Measurements from ENCODE around the gene OR13A1. TPM values are rescaled to one million over a fixed set of nuclear protein-coding genes. Genes with fewer than 3 reads are reported as not detected.

The OR13A1 gene
- total RNA-seq, 1 experiment from 2014 or later, result 0.15 TPM

DNA sequence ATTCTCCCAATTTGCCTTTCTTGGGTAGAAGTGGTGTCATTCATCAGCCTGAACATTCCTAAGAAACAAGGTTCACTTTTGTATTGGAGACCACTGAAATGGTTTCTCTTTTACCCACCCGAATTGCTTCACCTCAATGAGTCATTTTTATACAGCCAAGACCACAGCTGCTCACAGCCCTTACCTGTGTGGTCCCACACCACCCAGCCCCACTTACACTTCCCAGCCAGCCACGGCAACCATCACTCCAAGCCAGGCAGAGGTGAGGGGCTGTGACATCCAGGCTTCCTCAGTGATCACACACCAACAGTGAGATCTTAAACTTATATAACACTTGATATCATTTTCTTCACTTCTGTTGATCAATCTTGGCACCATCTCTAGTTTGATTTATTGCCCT, 20.7 kb downstream of the OR13A1 start:
- Histone ChIP-seq H2BK12ac (ENCODE audit: insufficient read length, low read depth, low read length) (no peak overlapping the region), H2BK15ac (ENCODE audit: low read depth, low read length) (no peak overlapping the region), H3K4ac (ENCODE audit: low read depth, low read length) (no peak overlapping the region), H3K4me1 (ENCODE audit: insufficient read depth, low read length) (no peaks in the 10 kb centered on the region), H2BK120ac (ENCODE audit: low read depth, low read length, poor library complexity, severe bottlenecking) (no peak overlapping the region), H4K91ac (ENCODE audit: insufficient read length, low read depth, low read length) (no peak overlapping the region), H3K4me2 (ENCODE audit: insufficient read depth, insufficient read length, low read length) (no peak overlapping the region), H3K14ac (ENCODE audit: insufficient read depth, low read length) (no peak overlapping the region), H4K8ac (replicated peaks; ENCODE audit: insufficient read length, low read depth, low read length) (no peak overlapping the region), H3K18ac (ENCODE audit: insufficient read length, low read depth, low read length) (no peak overlapping the region), H3K9ac (ENCODE audit: extremely low read depth, insufficient read length, low read length) (no peak overlapping the region), H2BK20ac (ENCODE audit: low read depth, low read length, poor library complexity, severe bottlenecking) (no peak overlapping the region), H3K27me3 (ENCODE audit: insufficient read depth, low read length) (no peaks in the 10 kb centered on the region), H3T11ph (ENCODE audit: low read length) (no peak overlapping the region), H3K23ac (ENCODE audit: insufficient read length, low read depth, low read length) (no peak overlapping the region), H3K27ac (ENCODE audit: insufficient read length, low read depth, low read length) (no peak overlapping the region), H2BK5ac (ENCODE audit: insufficient read length, low read length) (no peak overlapping the region), H3K9me3 (ENCODE audit: control insufficient read depth, low read depth, low read length) (no peaks in the 10 kb centered on the region), H3K79me2 (ENCODE audit: insufficient read depth, low read length) (no peaks in the 10 kb centered on the region), H2AFZ (ENCODE audit: low read length) (no peak overlapping the region), H3K23me2 (ENCODE audit: insufficient read length, low read depth, low read length, poor library complexity, severe bottlenecking) (no peaks in the 10 kb centered on the region), H3K79me1 (ENCODE audit: insufficient read depth, low read depth, low read length, poor library complexity, severe bottlenecking) (no peaks in the 10 kb centered on the region), H3K56ac (ENCODE audit: insufficient read length, low read depth, low read length) (no peak overlapping the region), H4K5ac (ENCODE audit: insufficient read length, low read depth, low read length) (no peak overlapping the region), H4K20me1 (ENCODE audit: control insufficient read depth, insufficient read depth, insufficient read length) (no peaks in the 10 kb centered on the region), H2AK5ac (ENCODE audit: insufficient read length, low read length) (no peak overlapping the region)
- Mint-ChIP-seq H3K27me3 (ENCODE audit: low read depth) (peaks cover 20% of the 10 kb centered on the region), H3K36me3 (ENCODE audit: insufficient read depth in 1 of 3, low read depth in 3 of 3) (no peaks in the 10 kb centered on the region), H3K4me3 (no peak overlapping the region), H3K9me3 (peaks cover 14 to 17% of the 10 kb centered on the region in 2 experiments; a peak in 4 of 5 replicates), H3K4me1 (no peaks in the 10 kb centered on the region), H3K27ac (no peak overlapping the region)
- no CpG with 5 or more reads among the region's 2 CpGs for WGBS (ENCODE audit: extremely low coverage, insufficient read length, low lambda C conversion rate)
- no peak for TF ChIP-seq CTCF (conservative IDR thresholded peaks at IDR 0.05)
- no peak for DNase-seq
